ENCODE data around the gene IGFBP5. TPM values are rescaled to one million over a fixed set of nuclear protein-coding genes. Genes with fewer than 3 reads are reported as not detected.

Gene IGFBP5
- total and polyA plus RNA-seq, 9 of the 15 experiments (the other 6 are each of a cell fraction or from before 2014, with no cell fraction given) = 0.01 to 1.9 (median 0.03) TPM; not detected in 6

DNA sequence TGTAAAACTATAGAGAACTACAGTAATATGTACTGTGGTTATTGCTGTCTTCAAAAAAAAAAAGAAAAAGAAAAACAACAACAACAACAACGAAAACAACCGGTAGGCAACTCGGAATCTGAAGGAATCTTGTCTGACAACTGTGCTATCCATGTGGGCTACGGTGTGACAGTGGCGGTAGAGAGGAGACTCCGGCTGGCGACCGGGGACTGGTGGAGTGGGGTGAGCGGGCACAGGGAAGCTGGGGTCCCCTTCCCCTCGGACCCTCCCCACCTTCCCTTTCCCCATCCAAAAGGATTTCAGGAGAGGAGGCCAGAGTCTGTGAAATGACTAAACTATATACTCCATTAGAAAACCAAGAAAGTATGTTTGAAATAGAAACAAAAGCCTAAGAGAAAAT, 22.9 kb downstream of the IGFBP5 start:
- Histone ChIP-seq H3K36me3 (ENCODE audit: control insufficient read depth, insufficient read depth, low read length) (no peaks in the 10 kb centered on the region), H3K9me3 (replicated peaks; ENCODE audit: control insufficient read depth, insufficient read depth, low read depth, low read length) (no peaks in the 10 kb centered on the region), H3K4me3 (no peak overlapping the region), H3K4me2 (ENCODE audit: insufficient read depth, low read length) (no peak overlapping the region), H3K9me1 (ENCODE audit: control insufficient read depth, insufficient read depth, low read length) (no peaks in the 10 kb centered on the region), H3K27ac (ENCODE audit: extremely low read depth, low read depth, low read length) (no peak overlapping the region), H4K20me1 (replicated peaks; ENCODE audit: control insufficient read depth, insufficient read depth, low read length) (no peaks in the 10 kb centered on the region), H3K9ac (ENCODE audit: insufficient read depth in 1 of 2, low read depth in 2 of 2, low read length in 2 of 2) (no peak overlapping the region), H3K4me1 (replicated peaks in 1 of 2; ENCODE audit: control insufficient read depth in 2 of 2, insufficient read depth in 2 of 2, low read length in 2 of 2) (no peaks in the 10 kb centered on the region), H2AFZ (ENCODE audit: low read depth, low read length) (no peak overlapping the region), H3K27me3 (ENCODE audit: control insufficient read depth in 2 of 2, insufficient read depth in 2 of 2, low read length in 2 of 2) (peaks cover 4 to 58% of the 10 kb centered on the region in 2 experiments; a peak in 3 of 5 replicates), H3K79me2 (ENCODE audit: control insufficient read depth, insufficient read depth, low read length) (no peaks in the 10 kb centered on the region)
- in situ Hi-C loops (cut with MboI) = loop anchor here (25.0 kb wide), 1 partner anchor 460 kb away; no protein-coding TSS in a partner anchor
- BruUV-seq (replicated peaks) = no TSS peak
- FAIRE-seq = no peak
- ChIA-PET POLR2A (no interaction called here), CTCF (ENCODE audit: low intra/inter-chr PET ratio) (no interaction called here)
- TF ChIP-seq POU5F1 (IDR thresholded peaks at IDR 0.05; ENCODE audit: borderline replicate concordance, low read depth, low read length, partially characterized antibody) (no peak), HIVEP1 (CRISPR knock-in tag; IDR thresholded peaks at IDR 0.05) (no peak), POLR2AphosphoS5 (IDR thresholded peaks at IDR 0.05; ENCODE audit: control insufficient read depth, insufficient read depth, low read depth, low read length) (no peak), PHF21A (IDR thresholded peaks at IDR 0.05; ENCODE audit: borderline replicate concordance, low read depth) (no peak), ZNF347 (CRISPR knock-in tag; IDR thresholded peaks at IDR 0.05; ENCODE audit: low read depth) (no peak), EZH2 (IDR thresholded peaks at IDR 0.05; ENCODE audit: borderline replicate concordance, low read depth, low read length) (no peak), DACH1 (IDR thresholded peaks at IDR 0.05; ENCODE audit: partially characterized antibody) (no peak), CC2D1A (IDR thresholded peaks at IDR 0.05) (no peak), CCAR2 (IDR thresholded peaks at IDR 0.05; ENCODE audit: low read depth, low read length) (no peak), CREB1 (IDR thresholded peaks at IDR 0.05) (no peak), CREB1 (CRISPR knock-in tag; IDR thresholded peaks at IDR 0.05) (no peak), CREM (IDR thresholded peaks at IDR 0.05; ENCODE audit: low read depth) (no peak)
- TF ChIP-seq, protein P1, sequence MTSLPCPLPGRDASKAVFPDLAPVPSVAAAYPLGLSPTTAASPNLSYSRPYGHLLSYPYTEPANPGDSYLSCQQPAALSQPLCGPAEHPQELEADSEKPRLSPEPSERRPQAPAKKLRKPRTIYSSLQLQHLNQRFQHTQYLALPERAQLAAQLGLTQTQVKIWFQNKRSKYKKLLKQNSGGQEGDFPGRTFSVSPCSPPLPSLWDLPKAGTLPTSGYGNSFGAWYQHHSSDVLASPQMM (CRISPR knock-in tag; IDR thresholded peaks at IDR 0.05) = no peak
- TF ChIP-seq, protein P2, sequence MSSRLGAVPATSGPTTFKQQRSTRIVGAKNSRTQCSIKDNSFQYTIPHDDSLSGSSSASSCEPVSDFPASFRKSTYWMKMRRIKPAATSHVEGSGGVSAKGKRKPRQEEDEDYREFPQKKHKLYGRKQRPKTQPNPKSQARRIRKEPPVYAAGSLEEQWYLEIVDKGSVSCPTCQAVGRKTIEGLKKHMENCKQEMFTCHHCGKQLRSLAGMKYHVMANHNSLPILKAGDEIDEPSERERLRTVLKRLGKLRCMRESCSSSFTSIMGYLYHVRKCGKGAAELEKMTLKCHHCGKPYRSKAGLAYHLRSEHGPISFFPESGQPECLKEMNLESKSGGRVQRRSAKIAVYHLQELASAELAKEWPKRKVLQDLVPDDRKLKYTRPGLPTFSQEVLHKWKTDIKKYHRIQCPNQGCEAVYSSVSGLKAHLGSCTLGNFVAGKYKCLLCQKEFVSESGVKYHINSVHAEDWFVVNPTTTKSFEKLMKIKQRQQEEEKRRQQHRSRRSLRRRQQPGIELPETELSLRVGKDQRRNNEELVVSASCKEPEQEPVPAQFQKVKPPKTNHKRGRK (tag; IDR thresholded peaks at IDR 0.05) = no peak
- DNase-seq (ENCODE audit: extremely low read depth in 1 of 4, low spot score in 3 of 4) = no peak
- intact Hi-C loops (cut with micrococcal nuclease) = no loop called here
- 37% methylated on average over 8 of the region's 10 CpGs for WGBS (ENCODE audit: insufficient coverage, low coverage, missing lambda C conversion rate)
- ATAC-seq = no peak

Measured in K562 (cell line).